Transverse colon (tissue), 4 donors: ENCODE results near the gene ANKRD11. TPM values are rescaled to one million over a fixed set of nuclear protein-coding genes. Genes with fewer than 3 reads are reported as not detected.
"Not testable (repeated sequence)": the region's sequence is repeated elsewhere in the genome, so short reads cannot be mapped to it uniquely, and the experiment has no call there.

Experiments
- DNase-seq: peaks from one replicate; pipeline ENCODE4 v3.0.0-alpha.2; 2019
- H3K27ac ChIP-seq, 4 donors: fragments of 200-600 bp; sonication (generic); 2 replicates each; pipeline ENCODE4 v1.5.1; 2016 to 2018; ENCODE audit warnings: inconsistent platforms in 4 of 4
- H3K27me3 ChIP-seq: fragments of 200-600 bp; sonication (generic); 2 replicates; pipeline ENCODE4 v1.5.1; 2017; ENCODE audit warnings: inconsistent platforms
- H3K36me3 ChIP-seq, 4 donors: fragments of 200-600 bp; sonication (generic); 2 replicates each; pipeline ENCODE4 v1.5.1; 2017 to 2019; ENCODE audit warnings: inconsistent platforms in 4 of 4
- H3K4me1 ChIP-seq, 4 donors: fragments of 200-600 bp; sonication (generic); 2 replicates each; pipeline ENCODE4 v1.5.1; 2017 to 2020; ENCODE audit warnings: inconsistent platforms in 4 of 4
- H3K4me3 ChIP-seq, 4 donors: fragments of 200-600 bp; sonication (generic); 1 replicate in 1 of 4; 2 replicates in 3 of 4; pipeline versions ENCODE4 v1.5.1 to v1.6.1; 2017 to 2019; ENCODE audit warnings: inconsistent platforms in 4 of 4
- H3K9me3 ChIP-seq, 2 donors: fragments of 200-600 bp; sonication (generic); 2 replicates each; pipeline ENCODE4 v1.5.1; 2017 to 2019; ENCODE audit warnings: inconsistent platforms in 2 of 2
- CTCF ChIP-seq, 5 experiments: fragments of 200-600 bp in 3 of 5; fragments of 450-650 bp in 2 of 5; sonication (generic) in 3 of 5; IDR thresholded peaks; 1 replicate in 2 of 5; 2 replicates in 3 of 5; pipeline ENCODE4 v1.5.1; 2016 to 2017; ENCODE audit warnings: antibody characterized with exemption in 5 of 5, inconsistent platforms in 3 of 5, mild to moderate bottlenecking in 2 of 5, moderate library complexity in 1 of 5
- EP300 ChIP-seq: sonication (generic); formaldehyde crosslinking; IDR thresholded peaks from one replicate; pipeline ENCODE4 v1.6.1; 2017; ENCODE audit warnings: antibody characterized with exemption, low read depth
- POLR2A ChIP-seq: fragments of 450-650 bp; IDR thresholded peaks from one replicate; pipeline ENCODE4 v1.6.1; 2016; ENCODE audit warnings: antibody characterized with exemption, mild to moderate bottlenecking, moderate library complexity
- POLR2AphosphoS5 ChIP-seq, 3 donors: sonication (generic); formaldehyde crosslinking; IDR thresholded peaks; one replicate each; pipeline ENCODE4 v1.6.1; 2016; ENCODE audit warnings: antibody characterized with exemption in 3 of 3
- WGBS, 2 donors: methylation state at CpG; one replicate each; pipeline ENCODE4 v1.1.5; 2018; ENCODE audit warnings: low coverage in 1 of 2; 5-methylcytosine and 5-hydroxymethylcytosine counted together
- in situ Hi-C, 4 donors: fragments of 200-750 bp; cut with MboI; loops; one replicate each; pipeline versions ENCODE4 v1.15.0 to v1.15.1; 2017; ENCODE audit warnings: low sequenced_read_pairs in 3 of 4, low pct_ligation_motif_present in 1 of 4, low pct_unique_long_range_greater_than_20kb in 1 of 4
- intact Hi-C: fragments of 100-400 bp; cut with DNase I; formaldehyde crosslinking; loops from one replicate; pipeline ENCODE4 v1.15.1; 2023; ENCODE audit warnings: low total_unique reads
- total RNA-seq, 4 donors: library from RNA; depleted of rRNA; stranded (reverse); fragments of >200 nt; gene quantifications; one replicate each; pipeline ENCODE4 v1.1.0, GENCODE V29; 2016

Gene ANKRD11
- total RNA-seq, 4 donors from 2014 or later = 109 to 281 (median 142) TPM

DNA sequence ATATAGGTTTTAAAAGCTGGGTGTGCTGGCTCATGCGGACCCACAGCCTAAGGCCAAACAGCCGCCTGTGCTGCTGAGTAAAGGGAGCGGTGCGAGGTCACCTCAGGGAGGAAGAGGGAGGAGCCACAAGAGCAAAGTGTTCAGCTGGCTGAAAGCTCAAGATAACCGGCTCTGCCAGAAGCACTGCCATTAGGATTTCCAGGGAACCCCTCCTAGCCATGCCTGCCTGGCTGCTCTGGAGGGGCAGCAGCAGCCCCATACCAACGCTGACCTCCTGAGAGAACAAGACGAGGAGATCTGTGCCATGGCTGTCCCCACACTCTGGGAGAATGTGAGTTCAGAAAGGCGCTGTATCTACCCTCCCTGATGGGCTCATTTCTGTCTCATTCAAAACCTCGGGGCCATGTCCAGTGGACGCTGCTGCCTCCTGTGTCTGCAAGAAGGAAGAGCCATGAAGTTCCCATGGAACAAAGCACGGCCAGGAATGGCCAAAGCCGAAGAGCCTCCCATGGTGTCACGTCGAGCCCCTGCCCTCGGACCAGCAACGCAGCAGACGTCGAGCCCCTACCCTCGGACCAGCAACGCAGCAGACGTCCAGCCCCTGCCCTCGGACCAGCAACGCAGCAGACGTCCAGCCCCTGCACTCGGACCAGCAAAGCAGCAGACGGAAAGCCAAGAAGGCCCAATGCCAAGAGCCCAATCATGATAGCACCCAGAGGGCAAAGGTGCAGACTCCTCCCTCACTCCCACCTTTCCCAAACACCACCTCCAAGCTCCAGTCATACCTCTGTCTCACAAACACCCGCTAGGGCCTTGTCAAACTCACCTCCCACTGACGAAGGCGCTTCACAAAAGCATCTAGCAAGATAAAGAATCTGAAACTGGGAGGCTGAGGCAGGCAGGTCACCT, 107.0 kb downstream of the ANKRD11 start:
- DNase-seq = peak; percentile 74
- Histone ChIP-seq H3K4me3 (peak overlapping the region in 1 of 4 donors; percentile 7), H3K27ac (peak overlapping the region; percentile 59 to 80 (median 76)), H3K4me1 (peaks cover 11 to 63% (median 23%) of the 10 kb centered on the region in 4 donors), H3K36me3 (no peaks in the 10 kb centered on the region), H3K27me3 (no peaks in the 10 kb centered on the region), H3K9me3 (no peaks in the 10 kb centered on the region)
- TF ChIP-seq CTCF (IDR thresholded peaks at IDR 0.05) (no peak), POLR2AphosphoS5 (IDR thresholded peaks at IDR 0.05) (no peak), EP300 (no peak), POLR2A (no peak)
- in situ Hi-C loops (no loop called here), intact Hi-C loops (no loop called here)
- WGBS, 2 donors = 55% methylated on average over 29 of the region's 29 CpGs; no CpG with 5 or more reads in 1 of the 2 donors

DNA sequence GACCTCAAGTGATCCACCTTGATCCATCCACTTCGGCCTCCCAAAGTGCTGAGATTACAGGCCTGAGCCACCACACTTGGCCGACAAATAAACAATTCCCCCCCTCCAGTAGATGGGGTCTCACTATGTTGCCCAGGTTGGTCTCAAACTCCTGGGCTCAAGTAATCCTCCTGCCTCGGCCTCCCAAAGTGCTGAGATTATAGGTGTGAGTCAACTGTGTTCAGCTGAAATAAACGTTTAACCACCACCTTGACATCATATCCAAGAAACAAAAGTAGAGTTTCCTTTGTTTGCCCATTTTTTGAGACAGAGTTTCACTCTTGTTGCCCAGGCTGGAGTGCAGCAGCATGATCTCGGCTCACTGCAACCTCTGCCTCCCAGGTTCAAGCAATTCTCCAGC, 107.8 kb downstream of the ANKRD11 start:
- DNase-seq, in situ Hi-C loops, H3K4me3 ChIP-seq, H3K27me3 ChIP-seq, H3K9me3 ChIP-seq, intact Hi-C loops, H3K36me3 ChIP-seq: not testable (repeated sequence)
- WGBS, 2 donors = 73 to 100% methylated on average over 1 to 5 of the region's 5 CpGs
- peaks cover 11 to 61% (median 23%) of the 10 kb centered on the region in 4 donors for H3K4me1 ChIP-seq
- H3K27ac ChIP-seq = peak overlapping the region; percentile 59 to 80 (median 76)

DNA sequence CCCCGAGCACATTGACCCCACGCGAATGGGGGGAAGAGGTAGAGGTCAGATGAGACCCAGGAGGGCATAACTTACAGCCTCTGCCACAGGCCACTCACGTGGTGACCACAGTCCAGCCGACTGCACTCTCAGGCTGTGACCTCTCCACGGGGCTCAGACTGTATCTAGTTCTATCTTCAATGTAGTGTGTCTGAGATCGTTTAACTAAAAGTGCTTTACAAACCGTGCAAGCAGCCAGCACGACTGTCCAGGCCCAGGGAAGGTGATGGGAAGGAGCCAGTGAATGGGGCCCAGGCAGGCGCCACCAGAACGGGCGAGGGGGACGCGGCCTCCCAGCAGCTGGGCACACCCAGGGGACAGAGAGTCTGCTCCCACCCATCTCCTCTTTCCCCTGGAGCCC, 108.6 kb downstream of the ANKRD11 start:
- H3K36me3 ChIP-seq = no peaks in the 10 kb centered on the region
- no peaks in the 10 kb centered on the region for H3K27me3 ChIP-seq
- no peak for DNase-seq
- no peak for TF ChIP-seq EP300
- WGBS, 2 donors = 78 to 80% methylated on average over 1 to 14 of the region's 14 CpGs
- peaks cover 11 to 55% (median 23%) of the 10 kb centered on the region in 4 donors for H3K4me1 ChIP-seq
- H3K27ac ChIP-seq = no peak overlapping the region
- intact Hi-C loops (no loop called here), in situ Hi-C loops (no loop called here)
- H3K9me3 ChIP-seq = no peaks in the 10 kb centered on the region
- H3K4me3 ChIP-seq = no peak overlapping the region

- 90% methylated on average over 15 of the region's 15 CpGs; no CpG with 5 or more reads in 1 of the 2 donors for WGBS, 2 donors
- in situ Hi-C loops = no loop called here
- Histone ChIP-seq H3K27ac (no peak overlapping the region), H3K4me1 (peaks cover 11 to 49% (median 23%) of the 10 kb centered on the region in 4 donors), H3K27me3 (no peaks in the 10 kb centered on the region), H3K9me3 (no peaks in the 10 kb centered on the region), H3K36me3 (no peaks in the 10 kb centered on the region), H3K4me3 (no peak overlapping the region)
- intact Hi-C loops = no loop called here
- TF ChIP-seq POLR2A (no peak), EP300 (no peak), POLR2AphosphoS5 (IDR thresholded peaks at IDR 0.05) (no peak)
- DNase-seq = no peak
These were observed 109.7 kb downstream of the ANKRD11 start for GRCh38 chr16:89380681-89381080.

DNA sequence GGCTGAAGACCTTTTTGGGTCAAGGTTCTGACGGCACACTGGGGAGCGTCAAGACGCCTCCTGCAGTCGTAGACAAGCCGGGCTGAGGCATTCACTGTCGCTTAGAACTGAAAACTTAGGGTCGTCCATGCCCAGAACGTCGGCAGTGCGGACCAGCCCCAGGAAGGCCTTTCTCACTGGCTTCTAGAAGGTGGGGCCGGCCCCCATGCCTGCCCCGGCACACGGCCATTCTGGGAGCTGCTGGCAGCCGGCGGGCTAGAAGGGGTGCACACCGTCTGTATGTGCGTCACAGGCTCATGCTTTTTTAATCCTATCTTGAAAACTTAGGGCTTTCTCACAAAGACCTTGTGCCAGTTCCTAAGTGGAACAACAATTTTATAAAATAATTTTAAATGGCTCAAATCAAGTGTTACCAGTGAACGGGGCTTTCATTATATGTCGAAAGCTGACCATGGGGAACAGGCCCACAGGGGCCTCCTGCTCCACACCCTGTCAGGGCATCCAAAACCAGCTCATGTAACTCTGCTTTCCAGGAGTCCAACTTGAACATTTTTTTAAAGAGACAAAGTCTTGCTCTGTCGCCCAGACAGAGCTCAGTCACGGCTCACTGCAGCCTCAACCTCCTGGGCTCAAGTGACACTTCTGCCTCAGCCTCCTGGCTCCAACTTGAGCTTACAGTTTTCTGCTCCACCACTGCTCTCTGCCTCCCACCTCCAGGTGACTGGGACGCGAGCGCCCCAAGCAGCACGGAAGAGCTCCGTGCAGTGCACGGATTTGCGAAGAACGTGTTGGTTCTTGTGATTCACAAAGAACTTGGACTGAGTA, 111.2 kb downstream of the ANKRD11 start:
- intact Hi-C loops = no loop called here
- TF ChIP-seq POLR2A = no peak
- TF ChIP-seq POLR2AphosphoS5 (IDR thresholded peaks at IDR 0.05) = no peak
- no peak for TF ChIP-seq EP300
- no peak for TF ChIP-seq CTCF (IDR thresholded peaks at IDR 0.05)
- H3K27me3 ChIP-seq = no peaks in the 10 kb centered on the region
- in situ Hi-C loops = no loop called here
- H3K36me3 ChIP-seq = no peaks in the 10 kb centered on the region
- WGBS, 2 donors = 80 to 84% methylated on average over 19 to 29 of the region's 29 CpGs
- no peak overlapping the region for H3K27ac ChIP-seq
- no peak for DNase-seq
- H3K9me3 ChIP-seq = no peaks in the 10 kb centered on the region
- H3K4me1 ChIP-seq = peaks cover 11 to 45% (median 21%) of the 10 kb centered on the region in 4 donors
- H3K4me3 ChIP-seq = no peak overlapping the region
